ENCODE measurements around the gene INO80B.

DNA sequence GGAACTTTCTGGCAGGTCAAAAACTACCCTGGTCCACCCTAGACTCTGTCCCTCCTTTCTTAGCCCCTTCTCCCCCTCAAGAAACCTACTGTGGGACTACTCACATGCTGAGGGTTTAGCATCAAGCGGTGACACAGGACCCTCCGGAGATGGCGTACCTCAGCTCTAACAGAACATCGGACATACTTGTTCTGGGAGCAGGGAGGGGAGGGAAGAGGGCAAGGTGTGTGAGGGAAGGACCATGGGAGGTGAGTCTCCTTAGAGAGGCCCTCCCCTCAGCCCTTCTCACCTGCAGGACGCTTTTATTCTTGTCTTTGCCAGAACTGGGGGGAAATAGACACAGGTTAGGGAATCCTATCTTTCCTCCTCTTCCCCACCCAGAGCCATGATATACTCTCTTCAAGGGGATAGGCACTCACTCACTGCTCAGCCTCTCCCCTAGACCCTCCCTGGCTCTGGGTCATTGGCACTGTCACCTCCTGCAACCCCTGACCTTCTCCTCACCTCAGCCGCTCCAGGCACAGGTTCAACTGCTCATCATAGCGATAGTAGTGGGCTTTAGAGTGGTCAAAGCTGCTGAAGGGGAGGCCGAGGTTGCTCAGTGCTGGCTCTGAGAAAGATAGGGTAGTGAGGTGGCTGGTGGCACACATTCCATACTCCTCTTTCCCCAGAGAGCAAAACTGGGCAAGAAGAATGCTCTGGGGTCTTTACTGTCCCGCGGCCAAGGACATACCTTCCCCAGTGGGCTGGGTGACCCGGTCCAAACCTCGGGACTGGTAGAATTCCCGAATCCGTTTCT is 50.8 kb downstream of the INO80B start:
- TF ChIP-seq POLR2A (IDR thresholded peaks at IDR 0.05; ENCODE audit: low read length) (no peak), GATA1 (IDR thresholded peaks at IDR 0.05; ENCODE audit: low read depth, low read length) (no peak)
